Activated CD8-positive, alpha-beta memory T cell treated with anti-CD3 and anti-CD28 coated beads for 36 hours (primary cell): ENCODE results near the gene ABCG2. TPM values are rescaled to one million over a fixed set of nuclear protein-coding genes. Genes with fewer than 3 reads are reported as not detected.
"Not testable (repeated sequence)": the region's sequence is repeated elsewhere in the genome, so short reads cannot be mapped to it uniquely, and the experiment has no call there.

ENCODE experiments used
- CTCF ChIA-PET: fragments of 350-600 bp; sonication (Branson Sonifier 250); formaldehyde crosslinking; loops from one replicate; lab custom pipeline; 2021; ENCODE audit warnings: antibody characterized with exemption; lab: Charles Lee
- POLR2A ChIA-PET: fragments of 350-600 bp; sonication (Branson Sonifier 250); formaldehyde crosslinking; loops from one replicate; lab custom pipeline; 2021; ENCODE audit warnings: antibody characterized with exemption; lab: Charles Lee
- total RNA-seq, 2 experiments: library from RNA; stranded (reverse); gene quantifications; one replicate each; pipeline ENCODE4 v1.2.3, GENCODE V29; 2021

ABCG2 gene
- total RNA-seq, 2 experiments from 2014 or later: 0.76 to 1.1 TPM

DNA sequence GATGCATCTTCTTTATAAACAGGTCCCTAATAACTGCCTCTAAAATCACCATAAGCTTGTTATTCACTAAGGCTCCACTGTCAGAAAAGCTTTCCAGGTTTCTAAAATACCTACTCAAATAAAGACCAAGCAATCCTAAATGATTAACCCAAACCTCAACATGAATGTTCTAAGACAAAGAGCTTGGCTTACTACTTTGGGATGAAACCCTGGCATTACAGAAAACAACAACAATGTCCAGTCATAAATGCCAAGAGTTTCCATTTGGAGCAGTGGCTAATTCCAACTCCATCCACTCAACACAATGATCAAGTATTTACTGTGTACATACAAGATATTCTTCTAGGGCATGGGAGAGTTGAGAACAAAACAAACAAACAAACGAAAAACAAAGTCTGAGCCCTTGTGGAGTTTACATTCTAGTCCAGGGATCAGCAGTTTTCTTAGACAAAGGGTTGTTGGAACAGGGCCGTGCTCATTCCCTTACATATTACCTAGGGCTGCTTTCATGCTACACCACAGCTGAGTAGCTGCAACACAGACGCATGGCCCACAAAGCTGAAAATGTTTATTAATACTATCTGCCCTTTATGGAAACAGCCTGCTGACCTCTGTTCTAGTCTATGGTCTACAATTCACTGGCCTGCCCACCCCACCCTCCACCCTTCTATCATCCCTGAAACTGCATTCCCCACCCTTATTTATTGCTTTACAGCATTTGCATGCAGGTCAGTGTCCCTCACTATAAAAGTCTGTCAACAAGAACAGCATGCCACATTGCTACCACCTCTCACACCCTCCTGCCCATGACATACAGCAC lies 23.7 kb downstream of the ABCG2 start:
- POLR2A ChIA-PET: no interaction called here
- CTCF ChIA-PET: no interaction called here

DNA sequence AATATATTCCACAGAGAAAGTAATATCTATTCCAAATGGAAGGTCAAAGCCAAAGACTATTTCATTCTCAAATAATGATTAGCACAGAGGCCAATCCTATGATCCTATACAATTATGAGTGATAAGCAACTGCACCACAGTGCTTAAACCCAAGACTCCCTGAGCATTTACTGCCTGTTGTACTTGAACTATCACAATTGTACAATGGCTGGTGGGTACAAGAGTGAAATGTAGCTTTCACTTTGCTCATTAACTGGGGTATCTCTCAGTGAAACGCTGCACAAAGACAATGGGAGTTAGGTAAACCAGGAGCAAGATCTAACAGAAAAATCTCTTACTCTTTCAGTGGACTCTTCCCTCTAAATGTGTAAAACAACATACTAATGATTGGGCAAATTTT lies 24.3 kb downstream of the ABCG2 start:
- CTCF ChIA-PET: no interaction called here
- POLR2A ChIA-PET: no interaction called here

DNA sequence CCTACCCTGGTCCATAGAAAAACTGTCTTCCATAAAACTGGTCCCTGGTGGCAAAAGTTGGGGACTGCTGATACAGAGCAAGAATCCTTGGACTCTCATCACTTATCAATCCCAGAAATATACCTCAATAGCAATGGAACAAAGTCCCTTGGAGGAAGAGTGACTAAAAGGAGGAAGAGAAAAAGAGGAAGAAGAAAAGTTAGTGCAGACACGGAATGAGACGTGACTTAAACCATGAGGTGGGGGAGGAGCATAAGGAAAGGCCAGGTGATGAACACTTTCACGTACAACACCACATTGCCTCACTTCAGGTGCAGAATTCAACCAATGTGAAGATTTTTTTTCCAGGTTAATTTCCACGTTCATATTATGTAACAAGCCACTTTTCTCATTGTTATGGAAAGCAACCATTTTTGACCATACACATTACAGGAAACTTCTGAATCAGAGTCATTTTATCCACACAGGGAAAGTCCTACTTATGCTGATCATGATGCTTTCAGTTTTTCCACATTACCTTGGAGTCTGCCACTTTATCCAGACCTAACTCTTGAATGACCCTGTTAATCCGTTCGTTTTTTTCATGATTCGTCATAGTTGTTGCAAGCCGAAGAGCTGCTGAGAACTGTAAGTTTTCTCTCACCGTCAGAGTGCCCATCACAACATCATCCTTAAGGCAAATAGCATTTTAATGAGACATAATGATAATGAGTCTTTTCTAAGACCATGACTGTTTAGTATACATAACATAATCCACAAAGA lies 27.7 kb downstream of the ABCG2 start:
- POLR2A ChIA-PET: no interaction called here
- CTCF ChIA-PET: interaction anchor here (0.6 kb wide), 1 partner anchor 81 kb away, joined by 3 read pairs; no protein-coding TSS in a partner anchor

GRCh38 chr4:88130003-88130402 lies 28.4 kb downstream of the ABCG2 start:
- CTCF ChIA-PET: interaction anchor here (0.6 kb wide), 1 partner anchor 81 kb away, joined by 3 read pairs; no protein-coding TSS in a partner anchor
- POLR2A ChIA-PET: no interaction called here

DNA sequence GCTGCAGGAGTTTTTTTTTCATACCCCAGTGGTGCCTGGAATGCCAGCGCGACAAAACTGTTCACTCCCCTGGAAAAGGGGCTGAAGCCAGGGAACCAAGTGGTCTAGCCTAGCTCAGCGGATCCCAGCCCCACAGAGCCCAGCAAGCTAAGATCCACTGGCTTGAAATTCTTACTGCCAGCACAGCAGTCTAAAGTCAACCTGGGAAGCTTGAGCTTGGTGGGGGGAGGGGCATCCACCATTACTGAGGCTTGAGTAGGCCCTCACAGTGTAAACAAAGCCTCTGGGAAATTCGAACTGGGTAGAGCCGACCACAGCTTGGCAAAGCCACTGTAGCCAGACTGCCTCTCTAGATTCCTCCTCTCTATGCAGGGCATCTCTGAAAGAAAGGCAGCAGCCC lies 36.2 kb downstream of the ABCG2 start:
- POLR2A ChIA-PET: not testable (repeated sequence)
- CTCF ChIA-PET: interaction anchor here (0.6 kb wide), 1 partner anchor 92 kb away, joined by 3 read pairs; no protein-coding TSS in a partner anchor

GRCh38 chr4:88119943-88120342 lies 38.5 kb downstream of the ABCG2 start:
- POLR2A ChIA-PET: no interaction called here
- CTCF ChIA-PET: no interaction called here

GRCh38 chr4:88115587-88115986 lies 42.9 kb downstream of the ABCG2 start:
- ChIA-PET POLR2A (no interaction called here), CTCF (no interaction called here)

- CTCF ChIA-PET: no interaction called here
Measured at GRCh38 chr4:88112856-88113255, 45.6 kb downstream of the ABCG2 start.

DNA sequence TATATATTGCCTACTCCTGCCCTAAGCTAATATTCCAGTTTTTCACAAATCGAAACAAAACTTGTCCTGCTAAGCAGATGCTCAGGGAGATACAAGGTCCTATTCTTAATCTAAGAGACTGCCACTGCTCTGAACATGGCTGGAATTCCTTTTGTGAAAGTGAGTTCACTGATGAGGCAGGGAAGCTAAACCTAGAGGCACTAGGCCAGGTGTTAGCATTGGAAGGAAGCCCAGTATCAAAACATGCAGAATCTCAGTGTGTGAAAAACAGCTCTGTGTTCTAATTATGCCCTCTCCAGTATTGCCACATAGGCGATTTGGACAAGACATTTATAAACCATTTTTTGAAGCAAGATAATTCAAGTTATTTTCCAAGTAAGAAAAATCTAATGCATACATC lies 47.6 kb downstream of the ABCG2 start:
- CTCF ChIA-PET: no interaction called here

More at GRCh38 chr4:88112856-88113255, 45.6 kb downstream of the ABCG2 start:
- POLR2A ChIA-PET: interaction anchor here (0.6 kb wide), 1 partner anchor 892 kb away, joined by 8 read pairs; no protein-coding TSS in a partner anchor

GRCh38 chr4:88109123-88109881 lies 49.1 kb downstream of the ABCG2 start:
- ChIA-PET POLR2A (no interaction called here), CTCF (no interaction called here)

More for the DNA sequence above, 47.6 kb downstream of the ABCG2 start:
- POLR2A ChIA-PET: no interaction called here

DNA sequence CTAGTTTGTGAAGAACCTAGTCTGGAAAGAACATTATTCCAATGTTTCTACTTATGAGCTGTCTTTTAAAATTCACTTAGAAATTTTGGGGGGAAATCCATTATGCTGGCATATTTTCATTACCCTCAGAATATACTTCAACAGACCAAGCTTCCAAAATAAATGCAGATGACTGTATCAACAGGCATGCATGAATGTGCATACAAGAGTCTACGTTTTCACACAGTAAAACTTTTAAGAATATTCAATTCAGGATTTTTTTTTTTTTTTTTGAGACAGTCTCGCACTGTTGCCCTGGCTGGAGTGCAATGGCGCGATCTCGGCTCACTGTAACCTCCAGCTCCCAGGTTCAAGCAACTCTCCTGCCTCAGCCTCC lies 49.7 kb downstream of the ABCG2 start:
- ChIA-PET POLR2A (no interaction called here), CTCF (interaction anchor here (0.7 kb wide), 1 partner anchor 386 kb away, joined by 3 read pairs; no protein-coding TSS in a partner anchor)

DNA sequence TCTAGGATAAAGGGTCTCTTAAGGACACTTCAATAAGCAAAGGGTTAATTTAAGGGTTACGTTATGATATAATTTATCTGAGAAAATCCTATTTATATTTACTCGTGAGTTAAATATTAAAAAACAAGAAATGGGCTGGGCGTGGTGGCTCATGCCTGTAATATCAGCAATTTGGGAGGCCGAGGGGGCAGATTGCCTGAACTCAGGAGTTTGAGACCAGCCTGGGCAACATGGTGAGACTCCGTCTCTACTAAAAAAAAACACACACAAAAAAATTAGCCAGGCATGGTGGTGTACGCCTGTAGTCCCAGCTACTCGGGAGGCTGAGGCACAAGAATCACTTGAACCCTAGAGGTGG lies 50.4 kb downstream of the ABCG2 start:
- CTCF ChIA-PET: interaction anchor here (0.7 kb wide), 1 partner anchor 385 kb away, joined by 3 read pairs; no protein-coding TSS in a partner anchor
- POLR2A ChIA-PET: not testable (repeated sequence)

GRCh38 chr4:88107406-88108107 lies 50.9 kb downstream of the ABCG2 start:
- POLR2A ChIA-PET: no interaction called here
- CTCF ChIA-PET: no interaction called here

DNA sequence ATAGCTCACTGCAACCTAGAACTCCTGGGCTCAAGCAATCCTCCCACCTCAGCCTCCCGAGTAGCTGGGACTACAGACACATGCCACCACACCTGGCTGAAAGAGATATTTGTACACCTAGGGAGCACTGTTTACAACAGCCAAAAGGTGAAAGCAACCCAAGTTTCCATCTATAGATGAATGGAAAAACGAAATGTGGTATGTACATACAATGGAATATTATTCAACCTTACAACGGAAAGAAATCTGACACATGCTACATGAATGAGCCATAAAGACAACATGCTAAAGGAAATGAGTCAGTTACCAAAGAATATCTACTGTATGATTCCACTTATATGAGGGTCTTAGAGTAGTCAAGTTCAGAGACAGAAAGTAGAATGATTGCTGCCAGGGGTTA lies 52.2 kb downstream of the ABCG2 start:
- CTCF ChIA-PET: no interaction called here
- POLR2A ChIA-PET: no interaction called here

DNA sequence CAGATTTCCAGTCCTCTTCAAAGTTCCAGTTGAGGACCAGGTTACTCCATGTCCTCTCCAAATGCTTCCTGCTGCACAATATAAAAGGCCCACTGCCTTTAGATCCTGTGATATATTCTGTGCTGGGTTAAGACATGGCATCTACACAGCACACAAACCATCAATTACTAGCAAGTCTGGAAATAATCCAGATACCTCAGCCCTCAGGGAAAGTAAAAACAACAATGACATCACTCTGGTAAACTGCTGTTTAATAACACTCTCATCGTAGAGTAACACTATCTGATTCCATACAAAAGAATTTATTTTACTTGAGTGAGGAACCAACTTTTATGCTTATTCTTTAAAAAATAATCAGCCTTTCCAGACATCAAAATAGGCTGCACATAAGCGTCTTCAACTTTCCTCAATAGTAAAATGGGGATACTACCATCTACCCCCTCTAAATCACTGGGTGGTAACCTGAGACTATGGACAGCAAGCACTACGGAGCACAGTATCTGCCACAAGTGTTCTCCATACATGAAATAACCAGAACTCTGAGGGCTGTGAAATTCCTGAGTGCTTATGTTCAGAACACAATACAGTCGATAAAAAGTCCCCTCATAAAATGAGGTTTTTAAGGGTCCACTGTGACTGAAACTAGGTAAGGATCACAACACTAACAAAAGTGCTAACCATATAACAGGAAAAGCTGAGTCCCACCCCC lies 53.4 kb downstream of the ABCG2 start:
- ChIA-PET POLR2A (no interaction called here), CTCF (interaction anchor here (0.6 kb wide), 1 partner anchor 110 kb away, joined by 3 read pairs; no protein-coding TSS in a partner anchor)

DNA sequence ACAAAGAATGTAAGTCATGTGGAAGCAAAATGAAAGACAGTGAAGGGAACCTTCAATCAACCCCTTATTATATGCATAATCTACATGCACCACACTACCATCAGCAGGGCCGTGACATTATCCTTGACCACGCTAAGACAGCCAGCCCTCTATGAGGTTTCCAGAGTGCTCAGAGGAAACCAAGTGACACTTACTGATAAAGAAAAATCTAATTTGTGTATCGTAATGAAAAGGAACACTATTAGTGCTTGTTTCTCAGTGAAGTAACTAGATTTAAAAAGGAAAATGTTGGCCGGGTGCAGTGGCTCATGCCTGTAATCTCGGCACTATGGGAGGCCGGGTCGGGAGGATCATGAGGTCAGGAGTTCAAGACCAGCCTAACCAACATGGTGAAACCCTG lies 56.4 kb downstream of the ABCG2 start:
- POLR2A ChIA-PET: no interaction called here
- CTCF ChIA-PET: no interaction called here

GRCh38 chr4:88101165-88101564 lies 57.3 kb downstream of the ABCG2 start:
- ChIA-PET CTCF (no interaction called here), POLR2A (no interaction called here)

DNA sequence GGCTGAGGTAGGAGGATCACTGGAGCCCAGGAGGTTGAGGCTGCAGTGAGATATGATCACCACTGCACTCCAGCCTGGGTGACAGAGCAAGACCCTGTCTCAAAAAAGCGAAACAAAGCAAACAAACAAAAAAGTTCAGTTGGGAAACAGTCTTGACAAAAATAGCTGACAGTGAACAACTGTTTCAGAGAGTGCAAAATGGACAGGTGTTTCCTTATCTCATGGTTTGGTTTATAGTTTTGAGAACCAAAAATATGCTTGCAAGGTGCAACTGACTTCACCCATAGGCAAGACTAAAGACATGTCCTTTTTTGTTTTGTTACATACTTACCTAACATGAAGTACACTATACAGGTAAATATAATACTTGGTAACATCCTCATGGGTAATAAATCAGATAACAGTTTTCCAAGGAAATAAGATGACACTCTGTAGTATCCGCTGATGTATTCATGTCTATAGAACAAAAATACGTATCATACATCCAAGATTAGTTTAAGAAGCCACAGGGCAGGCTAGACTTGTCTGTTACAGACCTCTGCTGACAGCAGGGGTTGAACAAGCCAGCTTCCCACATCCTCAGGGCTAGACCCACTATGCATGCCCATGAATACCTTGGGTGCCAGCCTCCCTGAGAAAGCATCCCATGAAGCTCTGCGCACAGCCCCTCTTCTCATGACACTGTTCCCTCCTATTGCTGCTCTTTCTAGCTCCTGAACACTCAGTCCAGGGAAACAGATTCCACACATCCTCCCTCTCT lies 59.3 kb downstream of the ABCG2 start:
- ChIA-PET CTCF (interaction anchor here (0.6 kb wide), 1 partner anchor 72 kb away, joined by 4 read pairs; no protein-coding TSS in a partner anchor), POLR2A (no interaction called here)
